Effector memory CD8-positive, alpha-beta T cell (primary cell): ENCODE data around the gene ALK.

ENCODE experiments used
- ATAC-seq: fragments of 150-1000 bp; cut with Tn5 transposase; replicated peaks from 2 replicates; pipeline ENCODE4 v1.10.0; 2021; ENCODE audit warnings: mild to moderate bottlenecking, moderate library complexity
- DNase-seq, 3 experiments: peaks; one replicate each; pipeline ENCODE4 v3.0.0; 2021
- H3K27ac Mint-ChIP-seq, 2 donors: one replicate each; pipeline ENCODE4 v1.8.0; 2022; ENCODE audit warnings: mild to moderate bottlenecking in 2 of 2, mixed read lengths in 2 of 2, moderate library complexity in 2 of 2
- H3K27me3 Mint-ChIP-seq, 2 donors: one replicate each; pipeline ENCODE4 v1.8.0; 2022; ENCODE audit warnings: mixed read lengths in 2 of 2
- H3K36me3 Mint-ChIP-seq: one replicate; pipeline ENCODE4 v1.8.0; 2022; ENCODE audit warnings: mild to moderate bottlenecking, moderate library complexity, mixed read lengths; ENCODE audit not compliant: insufficient read depth
- H3K4me1 Mint-ChIP-seq, 2 donors: one replicate each; pipeline ENCODE4 v1.8.0; 2022; ENCODE audit warnings: low read depth in 2 of 2, mixed read lengths in 2 of 2
- H3K4me3 Mint-ChIP-seq, 2 donors: one replicate each; pipeline ENCODE4 v1.8.0; 2022; ENCODE audit warnings: mild to moderate bottlenecking in 2 of 2, mixed read lengths in 2 of 2, moderate library complexity in 2 of 2
- H3K9me3 Mint-ChIP-seq, 2 donors: one replicate each; pipeline ENCODE4 v1.8.0; 2022; ENCODE audit warnings: mixed read lengths in 2 of 2

ALK gene

GRCh38 chr2:29293830-29294438 lies 627.5 kb downstream of the ALK start:
- Mint-ChIP-seq H3K4me3 (no peak overlapping the region), H3K4me1 (no peaks in the 10 kb centered on the region), H3K27ac (no peak overlapping the region), H3K9me3 (peaks cover 0 to 6% of the 10 kb centered on the region in 2 donors), H3K36me3 (no peaks in the 10 kb centered on the region), H3K27me3 (peaks cover 46 to 80% of the 10 kb centered on the region in 2 donors)
- no peak for ATAC-seq
- peak in 1 of 3 experiments; percentile 11 for DNase-seq

- Mint-ChIP-seq H3K9me3 (peaks cover 0 to 6% of the 10 kb centered on the region in 2 donors), H3K27ac (no peak overlapping the region), H3K36me3 (no peaks in the 10 kb centered on the region), H3K4me3 (no peak overlapping the region), H3K27me3 (peaks cover 52 to 65% of the 10 kb centered on the region in 2 donors), H3K4me1 (no peaks in the 10 kb centered on the region)
- no peak for DNase-seq
- ATAC-seq, result no peak
These were observed 630.9 kb downstream of the ALK start for GRCh38 chr2:29290293-29291047.

- H3K36me3 Mint-ChIP-seq, result no peaks in the 10 kb centered on the region
- H3K9me3 Mint-ChIP-seq, result no peaks in the 10 kb centered on the region
- no peak overlapping the region for H3K4me3 Mint-ChIP-seq
- no peak for DNase-seq
- peaks cover 41 to 59% of the 10 kb centered on the region in 2 donors for H3K27me3 Mint-ChIP-seq
- no peaks in the 10 kb centered on the region for H3K4me1 Mint-ChIP-seq
- no peak for ATAC-seq
- no peak overlapping the region for H3K27ac Mint-ChIP-seq
These were observed 636.7 kb downstream of the ALK start for GRCh38 chr2:29284671-29285070.

GRCh38 chr2:29281916-29282247 lies 639.5 kb downstream of the ALK start:
- H3K4me3 Mint-ChIP-seq, result no peak overlapping the region
- no peaks in the 10 kb centered on the region for H3K9me3 Mint-ChIP-seq
- ATAC-seq (no peak), DNase-seq (no peak)
- peaks cover 52 to 83% of the 10 kb centered on the region in 2 donors for H3K27me3 Mint-ChIP-seq
- H3K27ac Mint-ChIP-seq, result no peak overlapping the region
- no peaks in the 10 kb centered on the region for H3K36me3 Mint-ChIP-seq
- no peaks in the 10 kb centered on the region for H3K4me1 Mint-ChIP-seq

DNA sequence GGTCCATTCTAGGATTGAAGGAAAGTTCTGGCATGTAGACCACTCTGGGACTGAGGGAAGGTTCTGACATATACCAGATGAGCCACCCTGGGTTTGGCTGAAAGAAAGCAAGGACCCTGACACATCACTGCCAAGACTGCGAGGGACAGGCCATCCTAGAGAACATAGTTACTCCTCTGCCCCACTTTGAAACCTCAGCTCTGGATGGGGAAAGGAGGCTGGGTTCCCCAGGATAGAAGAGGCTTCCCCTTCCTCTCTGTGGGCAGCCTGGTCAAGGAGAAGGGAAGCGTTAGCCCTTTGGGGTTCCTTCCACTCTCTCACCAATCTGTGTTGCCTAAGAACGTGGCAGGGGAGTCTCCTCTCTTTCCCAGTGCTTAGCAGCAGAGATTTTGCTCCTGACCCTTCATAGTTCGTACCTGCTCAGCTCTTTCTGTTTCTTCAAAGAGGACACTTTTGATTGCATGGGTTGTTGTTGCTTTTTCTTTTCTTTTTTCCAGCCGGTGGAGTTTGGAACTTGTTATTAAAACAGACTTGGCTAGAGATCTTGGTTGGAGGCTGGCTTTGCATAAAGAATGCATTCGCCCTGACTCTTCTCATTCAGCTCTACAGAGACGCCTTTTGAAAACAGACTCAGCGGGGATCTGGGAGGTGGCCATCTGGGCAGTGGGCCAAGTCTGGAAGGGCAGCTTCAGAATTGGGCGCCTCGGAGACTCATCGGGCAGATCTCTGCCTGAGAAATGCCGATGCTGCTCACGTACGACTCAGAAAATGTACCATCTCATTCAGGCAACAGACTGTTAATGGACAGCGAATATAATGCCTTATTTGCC lies 640.1 kb downstream of the ALK start:
- DNase-seq (no peak), ATAC-seq (no peak)
- no peak overlapping the region for H3K4me3 Mint-ChIP-seq
- H3K4me1 Mint-ChIP-seq, result no peaks in the 10 kb centered on the region
- H3K27ac Mint-ChIP-seq, result no peak overlapping the region
- H3K9me3 Mint-ChIP-seq, result no peaks in the 10 kb centered on the region
- H3K36me3 Mint-ChIP-seq, result no peaks in the 10 kb centered on the region
- peaks cover 48 to 88% of the 10 kb centered on the region in 2 donors for H3K27me3 Mint-ChIP-seq

DNA sequence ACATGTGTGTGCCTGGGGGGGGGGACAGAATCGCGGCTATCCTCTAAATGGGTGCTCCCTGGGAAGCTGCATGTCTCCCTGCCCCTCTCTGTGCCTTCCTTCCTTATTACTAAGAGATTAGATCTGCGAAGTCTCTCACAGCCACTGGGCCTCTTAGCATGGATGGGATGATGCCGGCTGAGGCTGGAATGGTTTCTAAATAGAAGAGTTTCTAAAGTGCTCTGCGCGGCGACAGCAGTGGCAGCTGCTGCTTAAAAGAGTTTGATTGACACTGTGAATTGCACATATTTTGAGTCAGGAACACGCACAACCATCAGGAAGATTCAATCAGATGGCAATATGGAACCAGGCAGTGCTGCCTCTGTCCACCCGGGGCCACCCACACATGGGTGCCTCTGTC lies 642.4 kb downstream of the ALK start:
- Mint-ChIP-seq H3K27ac (no peak overlapping the region), H3K27me3 (peaks cover 45 to 87% of the 10 kb centered on the region in 2 donors), H3K9me3 (no peaks in the 10 kb centered on the region), H3K4me3 (no peak overlapping the region), H3K4me1 (no peaks in the 10 kb centered on the region), H3K36me3 (no peaks in the 10 kb centered on the region)
- DNase-seq (no peak), ATAC-seq (no peak)

DNA sequence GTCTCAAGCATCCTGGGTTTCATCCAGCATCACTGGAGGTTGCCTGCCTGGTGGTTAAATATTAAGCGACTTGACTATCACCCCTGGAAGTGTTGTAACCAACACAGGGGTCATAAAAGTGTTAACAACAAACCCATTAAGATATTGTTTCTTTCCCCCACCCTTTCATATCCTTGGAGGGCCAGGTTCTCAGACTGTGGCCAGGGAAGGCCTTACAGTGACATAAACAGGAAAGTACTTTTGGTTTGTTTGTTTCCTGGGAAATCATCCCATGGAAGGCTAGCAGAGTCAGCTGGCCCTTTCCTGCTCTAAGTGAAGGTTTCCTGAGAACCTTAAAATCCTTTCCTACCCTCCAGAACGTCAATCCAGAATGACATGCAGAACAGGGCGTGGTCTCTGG lies 645.2 kb downstream of the ALK start:
- Mint-ChIP-seq H3K36me3 (no peaks in the 10 kb centered on the region), H3K4me1 (no peaks in the 10 kb centered on the region), H3K9me3 (no peaks in the 10 kb centered on the region), H3K4me3 (no peak overlapping the region), H3K27ac (no peak overlapping the region), H3K27me3 (peaks cover 55 to 93% of the 10 kb centered on the region in 2 donors)
- ATAC-seq, result no peak
- DNase-seq, result no peak

DNA sequence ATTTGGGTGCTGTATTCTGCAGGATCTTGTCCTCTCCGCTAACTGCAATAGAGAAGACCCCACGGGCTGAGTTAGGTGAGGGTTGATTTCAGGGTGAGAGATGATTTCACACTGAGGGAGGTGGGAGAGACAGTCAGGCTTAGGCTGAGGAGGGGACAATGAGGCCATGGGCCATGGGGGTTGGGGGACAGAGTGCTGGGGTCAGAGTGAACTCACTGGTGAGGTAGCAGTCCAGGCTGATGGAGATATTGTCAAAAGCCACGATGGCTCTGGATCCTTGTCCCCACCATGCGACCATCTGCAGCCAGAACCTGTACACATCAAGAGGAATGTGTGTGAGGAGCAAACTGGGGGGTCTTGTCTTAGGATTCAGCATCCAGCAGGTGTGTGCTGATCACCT lies 646.2 kb downstream of the ALK start:
- Mint-ChIP-seq H3K4me1 (no peaks in the 10 kb centered on the region), H3K27ac (no peak overlapping the region), H3K4me3 (no peak overlapping the region), H3K9me3 (no peaks in the 10 kb centered on the region), H3K27me3 (peaks cover 54 to 93% of the 10 kb centered on the region in 2 donors), H3K36me3 (no peaks in the 10 kb centered on the region)
- DNase-seq, result no peak
- ATAC-seq, result no peak

GRCh38 chr2:29273685-29274611 lies 647.4 kb downstream of the ALK start:
- ATAC-seq, result no peak
- Mint-ChIP-seq H3K4me3 (no peak overlapping the region), H3K27ac (no peak overlapping the region), H3K36me3 (no peaks in the 10 kb centered on the region), H3K9me3 (no peaks in the 10 kb centered on the region), H3K4me1 (no peaks in the 10 kb centered on the region), H3K27me3 (peaks cover 45 to 87% of the 10 kb centered on the region in 2 donors)
- no peak for DNase-seq

GRCh38 chr2:29273004-29273684 lies 648.2 kb downstream of the ALK start:
- H3K27me3 Mint-ChIP-seq, result peaks cover 39 to 79% of the 10 kb centered on the region in 2 donors
- H3K36me3 Mint-ChIP-seq, result no peaks in the 10 kb centered on the region
- DNase-seq (no peak), ATAC-seq (no peak)
- H3K9me3 Mint-ChIP-seq, result no peaks in the 10 kb centered on the region
- no peak overlapping the region for H3K27ac Mint-ChIP-seq
- no peak overlapping the region for H3K4me3 Mint-ChIP-seq
- no peaks in the 10 kb centered on the region for H3K4me1 Mint-ChIP-seq

DNA sequence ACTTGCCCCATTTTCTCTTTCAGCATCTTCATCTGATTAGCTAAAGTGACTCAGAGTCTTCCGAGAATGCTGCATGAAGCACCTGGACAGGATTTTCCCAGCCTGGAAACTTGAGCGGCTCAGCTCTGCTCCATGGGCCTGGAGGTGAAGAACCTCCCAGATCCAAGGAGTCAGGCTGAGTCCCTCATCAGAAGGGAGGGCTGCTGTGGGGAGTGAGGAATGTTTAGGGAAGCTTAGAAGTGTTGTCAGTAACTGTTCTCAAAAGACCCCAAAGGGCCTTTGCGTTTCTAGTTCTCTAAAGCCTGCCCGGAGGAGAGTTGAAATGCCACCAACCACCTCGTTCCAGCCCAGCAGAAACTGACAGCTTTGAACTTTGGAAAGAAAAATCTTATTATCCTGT lies 649.1 kb downstream of the ALK start:
- no peaks in the 10 kb centered on the region for H3K4me1 Mint-ChIP-seq
- ATAC-seq (no peak), DNase-seq (no peak)
- no peaks in the 10 kb centered on the region for H3K9me3 Mint-ChIP-seq
- H3K4me3 Mint-ChIP-seq, result no peak overlapping the region
- no peak overlapping the region for H3K27ac Mint-ChIP-seq
- H3K36me3 Mint-ChIP-seq, result no peaks in the 10 kb centered on the region
- peaks cover 32 to 76% of the 10 kb centered on the region in 2 donors for H3K27me3 Mint-ChIP-seq

DNA sequence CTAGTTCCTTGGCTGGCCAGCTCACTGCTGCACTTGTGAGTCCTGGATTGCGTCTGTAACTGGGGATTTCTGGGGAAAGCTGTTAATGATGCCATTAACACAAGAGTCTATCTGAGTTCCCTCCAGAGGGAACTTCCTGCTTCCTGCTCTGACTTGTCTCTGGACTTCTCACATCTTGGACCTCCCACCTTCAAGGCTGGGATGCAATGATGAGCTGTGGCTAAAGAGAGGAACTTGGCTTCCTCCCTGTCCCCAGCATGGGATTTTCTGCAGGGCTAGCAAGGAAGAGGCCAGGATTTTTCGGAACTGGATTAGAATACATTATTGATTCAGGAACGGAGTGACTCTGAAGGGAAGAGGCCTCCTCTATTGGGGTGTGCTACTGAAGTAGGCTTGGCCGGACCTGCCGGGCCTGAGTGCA lies 650.7 kb downstream of the ALK start:
- H3K4me3 Mint-ChIP-seq, result no peak overlapping the region
- no peaks in the 10 kb centered on the region for H3K9me3 Mint-ChIP-seq
- H3K4me1 Mint-ChIP-seq, result no peaks in the 10 kb centered on the region
- H3K36me3 Mint-ChIP-seq, result no peaks in the 10 kb centered on the region
- DNase-seq (no peak), ATAC-seq (no peak)
- peaks cover 32 to 69% of the 10 kb centered on the region in 2 donors for H3K27me3 Mint-ChIP-seq
- H3K27ac Mint-ChIP-seq, result no peak overlapping the region

- peaks cover 25 to 61% of the 10 kb centered on the region in 2 donors for H3K27me3 Mint-ChIP-seq
- H3K4me1 Mint-ChIP-seq, result no peaks in the 10 kb centered on the region
- ATAC-seq (no peak), DNase-seq (no peak)
- no peaks in the 10 kb centered on the region for H3K36me3 Mint-ChIP-seq
- no peaks in the 10 kb centered on the region for H3K9me3 Mint-ChIP-seq
- H3K4me3 Mint-ChIP-seq, result no peak overlapping the region
- H3K27ac Mint-ChIP-seq, result no peak overlapping the region
These were observed 651.6 kb downstream of the ALK start for GRCh38 chr2:29269765-29270109.
